DND-41 (cell line): Measurements from ENCODE around the gene THBS1.

Experiments
- ATAC-seq: fragments of 200-7000 bp; cut with Tn5 transposase; 3 replicates; pipeline ENCODE4 v1.9.1; 2021; ENCODE audit warnings: low read depth; ENCODE audit not compliant: insufficient read depth
- DNase-seq: peaks from one replicate; pipeline ENCODE4 v3.0.0-alpha.2; 2020
- H2AFZ ChIP-seq: 2 replicates; pipeline ENCODE4 v1.6.0; 2012; ENCODE audit warnings: low read depth, low read length
- H3K27ac ChIP-seq: 2 replicates; pipeline ENCODE4 v1.5.1; 2012; ENCODE audit warnings: low read length, inconsistent platforms
- H3K27me3 ChIP-seq: fragments of 200-600 bp; sonication (generic); 2 replicates; pipeline ENCODE4 v1.6.0; 2012; ENCODE audit warnings: low read length, mild to moderate bottlenecking, inconsistent platforms; ENCODE audit not compliant: insufficient read depth, poor library complexity
- H3K36me3 ChIP-seq: 2 replicates; pipeline ENCODE4 v1.5.1; 2012; ENCODE audit warnings: low read length, inconsistent platforms; ENCODE audit not compliant: insufficient read depth
- H3K4me1 ChIP-seq: 2 replicates; pipeline ENCODE4 v1.5.1; 2012; ENCODE audit warnings: mild to moderate bottlenecking, low read length; ENCODE audit not compliant: insufficient read depth
- H3K4me2 ChIP-seq: 2 replicates; pipeline ENCODE4 v1.6.0; 2012; ENCODE audit warnings: mild to moderate bottlenecking, moderate library complexity, low read length, inconsistent platforms; ENCODE audit not compliant: insufficient read depth
- H3K4me3 ChIP-seq, 2 experiments: fragments of 200-600 bp in 1 of 2; shearing (Covaris generic) in 1 of 2; 2 replicates each; pipeline ENCODE4 v1.5.1; 2012 to 2016; ENCODE audit warnings: inconsistent platforms in 2 of 2, low read length in 2 of 2, mild to moderate bottlenecking in 2 of 2, low read depth in 1 of 2, moderate library complexity in 1 of 2
- H3K79me2 ChIP-seq: 2 replicates; pipeline ENCODE4 v1.6.0; 2012; ENCODE audit warnings: low read length, inconsistent platforms; ENCODE audit not compliant: insufficient read depth
- H3K9ac ChIP-seq: 2 replicates; pipeline ENCODE4 v1.6.0; 2012; ENCODE audit warnings: low read depth, mild to moderate bottlenecking, inconsistent platforms, low read length, moderate library complexity
- H3K9me3 ChIP-seq: 2 replicates; pipeline ENCODE4 v1.5.1; 2012; ENCODE audit warnings: low read length, moderate library complexity, mild to moderate bottlenecking, inconsistent platforms; ENCODE audit not compliant: insufficient read depth, severe bottlenecking
- H4K20me1 ChIP-seq: 2 replicates; pipeline ENCODE4 v1.6.0; 2012; ENCODE audit warnings: low read length; ENCODE audit not compliant: insufficient read depth
- CTCF ChIP-seq: IDR thresholded peaks from 2 replicates; pipeline ENCODE4 v1.5.1; 2012; ENCODE audit warnings: borderline replicate concordance, low read length, moderate library complexity, mild to moderate bottlenecking; ENCODE audit not compliant: poor library complexity, severe bottlenecking; ENCODE audit errors: extremely low read depth
- EZH2 ChIP-seq: IDR thresholded peaks from 3 replicates; pipeline ENCODE4 v1.6.1; 2012; ENCODE audit warnings: borderline replicate concordance, low read depth, mild to moderate bottlenecking, moderate library complexity, low read length, inconsistent platforms; ENCODE audit not compliant: severe bottlenecking

Gene THBS1

GRCh38 chr15:39588531-39589192 lies 7.8 kb downstream of the THBS1 start:
- Histone ChIP-seq H4K20me1 (no peaks in the 10 kb centered on the region), H3K9me3 (no peaks in the 10 kb centered on the region), H3K4me1 (no peaks in the 10 kb centered on the region)

GRCh38 chr15:39589193-39589814 lies 8.4 kb downstream of the THBS1 start:
- Histone ChIP-seq H3K4me1 (no peaks in the 10 kb centered on the region), H3K9ac (no peak overlapping the region), H4K20me1 (no peaks in the 10 kb centered on the region), H3K36me3 (no peaks in the 10 kb centered on the region), H2AFZ (no peak overlapping the region), H3K79me2 (no peaks in the 10 kb centered on the region), H3K9me3 (no peaks in the 10 kb centered on the region), H3K27ac (no peak overlapping the region), H3K4me3 (no peak overlapping the region), H3K27me3 (no peaks in the 10 kb centered on the region), H3K4me2 (no peak overlapping the region)
- ATAC-seq (no peak), DNase-seq (no peak)
- TF ChIP-seq EZH2 (no peak), CTCF (no peak)

More at GRCh38 chr15:39588531-39589192, 7.8 kb downstream of the THBS1 start:
- no peak for ATAC-seq
- H3K27me3 ChIP-seq: no peaks in the 10 kb centered on the region
- no peak overlapping the region for H3K4me2 ChIP-seq
- H3K79me2 ChIP-seq: no peaks in the 10 kb centered on the region
- H3K27ac ChIP-seq: no peak overlapping the region
- TF ChIP-seq CTCF (no peak), EZH2 (no peak)
- H3K9ac ChIP-seq: no peak overlapping the region
- no peak overlapping the region for H2AFZ ChIP-seq
- no peaks in the 10 kb centered on the region for H3K36me3 ChIP-seq
- DNase-seq: no peak
- no peak overlapping the region for H3K4me3 ChIP-seq

GRCh38 chr15:39589815-39590644 lies 9.2 kb downstream of the THBS1 start:
- no peaks in the 10 kb centered on the region for H3K27me3 ChIP-seq
- H4K20me1 ChIP-seq: no peaks in the 10 kb centered on the region
- TF ChIP-seq EZH2 (no peak), CTCF (no peak)
- H3K4me1 ChIP-seq: no peaks in the 10 kb centered on the region
- H2AFZ ChIP-seq: no peak overlapping the region
- DNase-seq: no peak
- no peaks in the 10 kb centered on the region for H3K79me2 ChIP-seq
- H3K9me3 ChIP-seq: no peaks in the 10 kb centered on the region
- no peak overlapping the region for H3K4me3 ChIP-seq
- H3K9ac ChIP-seq: no peak overlapping the region
- no peak overlapping the region for H3K4me2 ChIP-seq
- ATAC-seq: no peak
- H3K36me3 ChIP-seq: no peaks in the 10 kb centered on the region
- no peak overlapping the region for H3K27ac ChIP-seq
